H1 (cell line): ENCODE results near the gene RFLNA. TPM values are rescaled to one million over a fixed set of nuclear protein-coding genes. Genes with fewer than 3 reads are reported as not detected.

ENCODE experiments used
- CTCF ChIA-PET: fragments of 300-600 bp; sonication (Branson Sonifier 250); formaldehyde crosslinking; loops from one replicate; lab custom pipeline; 2021; ENCODE audit not compliant: partially characterized antibody; lab: Charles Lee
- POLR2A ChIA-PET: fragments of 300-600 bp; sonication (Branson Sonifier 250); formaldehyde crosslinking; loops from one replicate; lab custom pipeline; 2021; ENCODE audit warnings: inconsistent platforms; ENCODE audit not compliant: partially characterized antibody; lab: Charles Lee
- DNase-seq, 2 experiments: peaks; one replicate each; pipeline versions ENCODE4 v3.0.0 to v3.0.0-alpha.2; 2010 to 2022; ENCODE audit warnings: low spot score in 2 of 2, low read depth in 1 of 2, mixed read lengths in 1 of 2
- FAIRE-seq: peaks from 2 replicates; lab custom pipeline; 2011; peaks lifted over from hg19 to GRCh38; lab: Jason Lieb, UNC
- H2AFZ ChIP-seq: 2 replicates; pipeline ENCODE4 v1.8.1; 2012; ENCODE audit warnings: low read length, inconsistent platforms
- H2AK5ac ChIP-seq: 2 replicates; pipeline ENCODE4 v1.6.1; 2013; ENCODE audit warnings: low read depth, low read length
- H2BK120ac ChIP-seq: replicated peaks from 2 replicates; pipeline ENCODE3; 2013; ENCODE audit warnings: low read depth, low read length, inconsistent platforms
- H2BK12ac ChIP-seq: 2 replicates; pipeline ENCODE4 v1.6.1; 2013; ENCODE audit warnings: low read depth, low read length
- H2BK15ac ChIP-seq: 2 replicates; pipeline ENCODE4 v1.6.1; 2013; ENCODE audit warnings: low read length
- H2BK20ac ChIP-seq: 2 replicates; pipeline ENCODE4 v1.6.1; 2013; ENCODE audit warnings: low read length
- H2BK5ac ChIP-seq: 2 replicates; pipeline ENCODE4 v1.6.1; 2013; ENCODE audit warnings: low read depth, low read length
- H3K14ac ChIP-seq: 2 replicates; pipeline ENCODE4 v1.6.1; 2013; ENCODE audit warnings: inconsistent platforms; ENCODE audit not compliant: insufficient read length
- H3K18ac ChIP-seq: 2 replicates; pipeline ENCODE4 v1.6.1; 2013; ENCODE audit warnings: low read length; ENCODE audit errors: extremely low read depth
- H3K23ac ChIP-seq: 2 replicates; pipeline ENCODE4 v1.6.1; 2013; ENCODE audit warnings: inconsistent platforms; ENCODE audit not compliant: insufficient read length
- H3K23me2 ChIP-seq: 2 replicates; pipeline ENCODE4 v1.6.1; 2013; ENCODE audit warnings: low read depth, low read length
- H3K27ac ChIP-seq: 2 replicates; pipeline ENCODE4 v1.6.1; 2011; ENCODE audit warnings: low read depth, low read length, inconsistent platforms
- H3K27me3 ChIP-seq, 4 experiments: replicated peaks in 1 of 4; 1 replicate in 1 of 4; 2 replicates in 3 of 4; pipeline versions ENCODE4 v1.6.1 to v1.8.1; 2011 to 2013; ENCODE audit warnings: low read length in 3 of 4, mild to moderate bottlenecking in 3 of 4, inconsistent platforms in 2 of 4, mixed read lengths in 2 of 4, moderate library complexity in 1 of 4; ENCODE audit not compliant: control insufficient read depth in 3 of 4, insufficient read depth in 3 of 4; ENCODE audit errors: extremely low read depth in 1 of 4
- H3K36me3 ChIP-seq, 4 experiments: 2 replicates each; pipeline versions ENCODE4 v1.6.1 to v1.8.1; 2011 to 2013; ENCODE audit warnings: mild to moderate bottlenecking in 4 of 4, low read length in 3 of 4, moderate library complexity in 2 of 4, control low read depth in 1 of 4, inconsistent platforms in 1 of 4; ENCODE audit not compliant: insufficient read depth in 4 of 4, control insufficient read depth in 2 of 4
- H3K4ac ChIP-seq: replicated peaks from 2 replicates; pipeline ENCODE3; 2013; ENCODE audit warnings: low read length, low read depth, mixed read lengths, inconsistent platforms; ENCODE audit not compliant: insufficient read length
- H3K4me1 ChIP-seq, 4 experiments: replicated peaks in 1 of 4; 1 replicate in 1 of 4; 2 replicates in 3 of 4; pipeline versions ENCODE4 v1.6.1 to v1.8.1; 2011 to 2013; ENCODE audit warnings: low read length in 3 of 4, inconsistent platforms in 2 of 4, mixed read lengths in 1 of 4; ENCODE audit not compliant: insufficient read depth in 4 of 4, control insufficient read depth in 3 of 4
- H3K4me2 ChIP-seq, 2 experiments: 2 replicates each; pipeline versions ENCODE4 v1.6.1 to v1.8.1; 2011 to 2013; ENCODE audit warnings: low read depth in 2 of 2, low read length in 2 of 2, control low read depth in 1 of 2, inconsistent platforms in 1 of 2, mild to moderate bottlenecking in 1 of 2; ENCODE audit not compliant: insufficient read depth in 1 of 2
- H3K4me3 ChIP-seq, 4 experiments: fragments of 200-600, 300-600 bp in 1 of 4; sonication (generic), shearing (Covaris generic), sonication (Bioruptor Twin) in 1 of 4; 2 replicates each; pipeline versions ENCODE4 v1.5.1 to v1.8.1; 2011 to 2016; ENCODE audit warnings: low read length in 4 of 4, low read depth in 3 of 4, control low read depth in 2 of 4, inconsistent platforms in 2 of 4, mild to moderate bottlenecking in 2 of 4, mixed read lengths in 1 of 4, moderate library complexity in 1 of 4; ENCODE audit not compliant: insufficient read depth in 2 of 4; ENCODE audit errors: extremely low read depth in 1 of 4
- H3K56ac ChIP-seq: replicated peaks from 2 replicates; pipeline ENCODE3; 2013; ENCODE audit warnings: low read depth, mild to moderate bottlenecking, mixed read lengths, low read length, inconsistent platforms; ENCODE audit not compliant: insufficient read length
- H3K79me1 ChIP-seq: 2 replicates; pipeline ENCODE4 v1.6.1; 2013; ENCODE audit warnings: low read depth, low read length, control low read depth
- H3K79me2 ChIP-seq, 2 experiments: 2 replicates each; pipeline versions ENCODE4 v1.6.1 to v1.8.1; 2012 to 2013; ENCODE audit warnings: low read length in 2 of 2, mild to moderate bottlenecking in 2 of 2, inconsistent platforms in 1 of 2; ENCODE audit not compliant: insufficient read depth in 2 of 2, control insufficient read depth in 1 of 2
- H3K9ac ChIP-seq, 4 experiments: replicated peaks in 1 of 4; 1 replicate in 1 of 4; 2 replicates in 3 of 4; pipeline versions ENCODE4 v1.6.1 to v1.8.1; 2011 to 2013; ENCODE audit warnings: low read depth in 3 of 4, low read length in 3 of 4, control low read depth in 2 of 4, mild to moderate bottlenecking in 2 of 4, moderate library complexity in 2 of 4, inconsistent platforms in 1 of 4; ENCODE audit errors: extremely low read depth in 1 of 4
- H3K9me3 ChIP-seq, 2 experiments: 2 replicates each; pipeline versions ENCODE4 v1.6.1 to v1.8.1; 2012 to 2013; ENCODE audit warnings: mild to moderate bottlenecking in 2 of 2, moderate library complexity in 2 of 2, control low read depth in 1 of 2, inconsistent platforms in 1 of 2, low read depth in 1 of 2, low read length in 1 of 2, mixed read lengths in 1 of 2; ENCODE audit not compliant: insufficient read depth in 2 of 2
- H4K20me1 ChIP-seq, 2 experiments: replicated peaks in 1 of 2; 2 replicates each; pipeline versions ENCODE3 to v1.8.1; 2011 to 2013; ENCODE audit warnings: inconsistent platforms in 2 of 2, low read length in 2 of 2, mild to moderate bottlenecking in 1 of 2; ENCODE audit not compliant: insufficient read depth in 2 of 2, control insufficient read depth in 1 of 2
- H4K5ac ChIP-seq: 2 replicates; pipeline ENCODE4 v1.6.1; 2013; ENCODE audit warnings: low read length, low read depth, mixed read lengths, inconsistent platforms; ENCODE audit not compliant: insufficient read length
- H4K8ac ChIP-seq: 2 replicates; pipeline ENCODE4 v1.8.0; 2013; ENCODE audit warnings: mild to moderate bottlenecking, moderate library complexity, low read length, inconsistent platforms; ENCODE audit not compliant: insufficient read depth; ENCODE audit errors: extremely low read depth
- H4K91ac ChIP-seq: replicated peaks from 2 replicates; pipeline ENCODE3; 2013; ENCODE audit warnings: low read length, mixed read lengths, inconsistent platforms; ENCODE audit not compliant: insufficient read length
- CHD2 ChIP-seq: IDR thresholded peaks from 2 replicates; pipeline ENCODE4 v1.6.1; 2012; ENCODE audit warnings: low read length, improper control_type of control experiment
- JUN ChIP-seq: IDR thresholded peaks from 2 replicates; pipeline ENCODE4 v1.6.1; 2011; ENCODE audit warnings: low read depth, mild to moderate bottlenecking, improper control_type of control experiment, low read length
- KDM4A ChIP-seq: IDR thresholded peaks from one replicate; pipeline ENCODE4 v1.7.1; 2012; ENCODE audit warnings: low read depth, mild to moderate bottlenecking, moderate library complexity, low read length, inconsistent platforms; ENCODE audit not compliant: severe bottlenecking
- RAD21 ChIP-seq, 2 experiments: IDR thresholded peaks in 1 of 2; conservative IDR thresholded peaks in 1 of 2; 2 replicates each; pipeline ENCODE4 v1.6.1; 2011; ENCODE audit warnings: low read depth in 2 of 2, low read length in 2 of 2, improper control_type of control experiment in 1 of 2, inconsistent platforms in 1 of 2, mild to moderate bottlenecking in 1 of 2, moderate library complexity in 1 of 2
- WGBS, 2 experiments: shearing (Covaris generic) in 1 of 2; methylation state at CpG; one replicate each; pipeline versions ENCODE4 v1.1.6 to v1.1.7; 2013 to 2015; ENCODE audit warnings: low lambda C conversion rate in 2 of 2, mixed read lengths in 2 of 2, inconsistent platforms in 1 of 2, low coverage in 1 of 2, missing lambda C conversion rate in 1 of 2; ENCODE audit not compliant: insufficient replicate concordance in 2 of 2, insufficient coverage in 1 of 2, insufficient read length in 1 of 2; ENCODE audit errors: extremely low coverage in 1 of 2, missing lambda C conversion rate in 1 of 2; 5-methylcytosine and 5-hydroxymethylcytosine counted together
- polyA plus RNA-seq, 7 experiments: library from polyadenylated mRNA; depleted of rRNA in 3 of 7; stranded (reverse) in 5 of 7; unstranded in 2 of 7; fragments of >200 nt in 5 of 7; fragments of 200-250 nt in 2 of 7; gene quantifications; 1 replicate in 5 of 7; 2 replicates in 1 of 7; 4 replicates in 1 of 7; pipeline versions ENCODE4 v1.2.1 to v1.2.3, GENCODE V29; 2011 to 2013; ENCODE audit warnings: missing spikeins in 2 of 7, mixed read lengths in 2 of 7
- total RNA-seq: library from RNA; stranded (reverse); fragmentation: NEBNext Ultra II Directional; extraction: Animal tissue kit (Norgen Biotek cat#: 25700); gene quantifications from 2 replicates; pipeline ENCODE4 v1.2.1, GENCODE V29; 2021
- TF ChIP-seq, protein P1 (sequence below): IDR thresholded peaks from 2 replicates; pipeline ENCODE4 v1.6.1; 2012; ENCODE audit warnings: inconsistent platforms

Gene RFLNA
- total and polyA plus RNA-seq, 2 of the 8 experiments (the other 6 are each of a cell fraction or from before 2014, with no cell fraction given), result 6.4 to 6.6 TPM

DNA sequence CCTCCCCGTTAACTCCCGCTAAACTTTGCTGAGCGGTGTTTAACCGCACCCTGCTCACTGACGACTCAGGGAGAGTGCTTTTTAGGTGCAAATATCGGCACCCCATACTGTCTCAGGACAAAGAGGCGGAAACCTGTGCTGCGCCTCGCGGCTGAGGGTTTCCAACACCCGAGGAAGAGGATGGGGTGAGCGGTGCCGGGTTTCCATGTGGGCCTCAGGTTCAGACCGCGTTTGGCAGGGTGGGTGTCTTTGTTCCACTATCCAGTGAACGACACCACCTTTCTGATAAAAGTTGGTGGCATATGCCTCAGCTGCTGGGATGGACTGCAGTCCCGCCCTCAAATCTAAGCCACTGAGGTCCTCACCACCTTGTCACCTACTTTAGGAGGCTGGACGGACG, 3.0 kb downstream of the RFLNA start:
- Histone ChIP-seq H2BK120ac (no peak overlapping the region), H3K27ac (no peak overlapping the region), H3K23me2 (peaks cover 11% of the 10 kb centered on the region; the same call in 1 of the 2 replicates), H3K14ac (no peak overlapping the region), H3K9me3 (no peaks in the 10 kb centered on the region)
- ChIA-PET CTCF (interaction anchor here (0.6 to 3.4 kb wide), 6 partner anchors 16 to 470 kb away, joined by 3 to 15 read pairs (median 4); no protein-coding TSS in a partner anchor), POLR2A (interaction anchor here (1.6 to 1.8 kb wide), 2 partner anchors 41 to 474 kb away, joined by 3 to 5 read pairs; no protein-coding TSS in a partner anchor)
- 64% methylated on average over 15 of the region's 19 CpGs; no CpG with 5 or more reads in 1 of the 2 experiments for WGBS, 2 experiments
- TF ChIP-seq CHD2, result no peak
- TF ChIP-seq, protein P1, sequence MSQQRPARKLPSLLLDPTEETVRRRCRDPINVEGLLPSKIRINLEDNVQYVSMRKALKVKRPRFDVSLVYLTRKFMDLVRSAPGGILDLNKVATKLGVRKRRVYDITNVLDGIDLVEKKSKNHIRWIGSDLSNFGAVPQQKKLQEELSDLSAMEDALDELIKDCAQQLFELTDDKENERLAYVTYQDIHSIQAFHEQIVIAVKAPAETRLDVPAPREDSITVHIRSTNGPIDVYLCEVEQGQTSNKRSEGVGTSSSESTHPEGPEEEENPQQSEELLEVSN, result 0 out of 2 replicates have a peak, but pooled peaks have one; percentile 10
- no peak for TF ChIP-seq KDM4A
- TF ChIP-seq JUN, result no peak
- no peak for TF ChIP-seq RAD21 (IDR thresholded peaks at IDR 0.05 in 1 of 2, conservative IDR thresholded peaks at IDR 0.05 in 1 of 2; ENCODE audit: low read depth in 2 of 2, low read length in 2 of 2)
- TF ChIP-seq, all 59 proteins: peak for 1
- Histone ChIP-seq H4K20me1 (peaks cover 2% of the 10 kb centered on the region in 2 experiments), H3K79me2 (no peaks in the 10 kb centered on the region), H2BK15ac (no peak overlapping the region), H3K18ac (peak overlapping the region; percentile 32), H3K4me1 (peaks cover 3 to 23% (median 16%) of the 10 kb centered on the region in 4 experiments), H2AK5ac (no peak overlapping the region), H3K56ac (no peak overlapping the region), H2BK12ac (no peak overlapping the region), H3K9ac (no peak overlapping the region), H3K36me3 (no peaks in the 10 kb centered on the region), H2AFZ (no peak overlapping the region; the same call in 1 of the 2 replicates), H2BK5ac (peak overlapping the region; percentile 60; the same call in 1 of the 2 replicates), H2BK20ac (no peak overlapping the region), H3K23ac (no peak overlapping the region), H3K27me3 (peaks cover 3 to 36% (median 23%) of the 10 kb centered on the region in 4 experiments; a peak in 6 of 7 replicates), H3K4me2 (peak overlapping the region in 1 of 2 experiments; percentile 78; a peak in 2 of 4 replicates), H3K4me3 (no peak overlapping the region), H4K91ac (peak overlapping the region; percentile 23), H3K4ac (no peak overlapping the region), H4K5ac (no peak overlapping the region), H4K8ac (no peak overlapping the region), H3K79me1 (0 out of 2 replicates have a peak, but pooled peaks cover 2% of the 10 kb centered on the region)
- no peak for DNase-seq
- FAIRE-seq, result no peak
